IPS-15b (cell line): ENCODE measurements around the gene CLIP1.
"Not testable (repeated sequence)": the region's sequence is repeated elsewhere in the genome, so short reads cannot be mapped to it uniquely, and the experiment has no call there.

Experiments
- H3K27me3 ChIP-seq: one replicate; pipeline ENCODE4 v1.6.1; 2013; ENCODE audit warnings: low read length; ENCODE audit not compliant: control insufficient read depth, insufficient read depth
- H3K36me3 ChIP-seq: one replicate; pipeline ENCODE4 v1.6.1; 2013; ENCODE audit warnings: low read length; ENCODE audit not compliant: control insufficient read depth, insufficient read depth
- H3K4me1 ChIP-seq: one replicate; pipeline ENCODE4 v1.6.1; 2013; ENCODE audit warnings: mild to moderate bottlenecking, low read length; ENCODE audit not compliant: control insufficient read depth, insufficient read depth
- H3K4me3 ChIP-seq: one replicate; pipeline ENCODE4 v1.5.1; 2013; ENCODE audit warnings: low read depth, low read length
- H3K9ac ChIP-seq: one replicate; pipeline ENCODE4 v1.6.1; 2013; ENCODE audit warnings: low read depth, mild to moderate bottlenecking, low read length
- H3K9me3 ChIP-seq: one replicate; pipeline ENCODE4 v1.6.1; 2013; ENCODE audit warnings: mild to moderate bottlenecking, low read length; ENCODE audit not compliant: control insufficient read depth, insufficient read depth

CLIP1 gene

GRCh38 chr12:122454739-122455138 lies 32.3 kb upstream of the CLIP1 start:
- no peaks in the 10 kb centered on the region for H3K9me3 ChIP-seq
- no peak overlapping the region for H3K9ac ChIP-seq
- H3K4me1 ChIP-seq, result no peaks in the 10 kb centered on the region
- no peaks in the 10 kb centered on the region for H3K36me3 ChIP-seq
- H3K27me3 ChIP-seq, result no peaks in the 10 kb centered on the region
- no peak overlapping the region for H3K4me3 ChIP-seq

DNA sequence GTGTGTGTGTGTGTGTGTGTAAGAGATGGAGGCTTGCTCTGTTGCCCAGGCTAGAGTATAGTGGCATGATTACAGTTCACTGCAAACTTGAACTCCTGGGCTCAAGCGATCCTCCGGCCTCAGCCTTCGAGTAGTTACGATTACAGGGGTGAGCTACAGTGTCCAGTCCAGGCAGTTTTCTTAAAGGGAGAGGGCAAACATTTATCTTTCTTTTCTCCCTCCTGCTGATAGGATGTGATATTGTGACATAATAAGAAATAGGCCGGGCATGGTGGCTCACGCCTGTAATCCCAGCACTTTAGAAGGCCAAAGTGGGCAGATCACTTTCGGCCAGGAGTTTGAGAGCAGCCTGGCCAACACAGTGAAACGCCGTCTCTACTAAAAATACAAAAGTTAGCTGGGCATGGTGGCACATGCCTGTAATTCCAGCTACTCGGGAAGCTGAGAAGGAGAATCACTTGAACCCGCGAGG lies 31.8 kb upstream of the CLIP1 start:
- H3K4me3 ChIP-seq, result no peak overlapping the region
- H3K9me3 ChIP-seq, result no peaks in the 10 kb centered on the region
- no peak overlapping the region for H3K9ac ChIP-seq
- no peaks in the 10 kb centered on the region for H3K27me3 ChIP-seq
- H3K4me1 ChIP-seq, result no peaks in the 10 kb centered on the region
- no peaks in the 10 kb centered on the region for H3K36me3 ChIP-seq

DNA sequence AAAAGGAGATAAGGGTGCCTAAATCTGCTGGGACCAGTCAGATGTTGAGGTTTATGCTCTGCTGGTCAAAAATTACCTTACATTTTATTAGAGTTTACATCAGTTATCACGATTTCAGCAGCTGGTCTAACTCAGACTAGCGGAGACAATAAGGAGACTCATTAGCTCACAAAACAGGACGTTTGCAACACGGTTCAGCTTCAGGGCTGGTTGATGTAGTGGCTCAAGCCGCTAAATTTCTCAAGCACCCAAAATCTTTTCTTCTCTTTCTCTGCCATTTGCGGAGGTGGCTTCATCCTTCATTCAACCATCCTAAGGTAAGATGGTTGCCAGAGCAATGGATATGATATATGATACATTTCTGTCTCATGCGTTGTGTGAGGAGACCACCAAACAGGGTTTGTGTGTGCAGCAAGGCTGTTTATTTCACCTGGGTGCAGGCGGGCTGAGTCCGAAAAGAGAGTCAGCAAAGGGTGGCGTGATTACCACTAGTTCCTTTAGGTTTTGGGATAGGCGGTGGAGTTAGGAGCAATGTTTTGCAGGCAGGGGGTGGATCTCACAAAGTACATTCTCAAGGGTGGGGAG lies 30.3 kb upstream of the CLIP1 start:
- no peaks in the 10 kb centered on the region for H3K9me3 ChIP-seq
- H3K4me3 ChIP-seq, result no peak overlapping the region
- H3K27me3 ChIP-seq, result no peaks in the 10 kb centered on the region
- no peaks in the 10 kb centered on the region for H3K4me1 ChIP-seq
- no peaks in the 10 kb centered on the region for H3K36me3 ChIP-seq
- H3K9ac ChIP-seq, result no peak overlapping the region

DNA sequence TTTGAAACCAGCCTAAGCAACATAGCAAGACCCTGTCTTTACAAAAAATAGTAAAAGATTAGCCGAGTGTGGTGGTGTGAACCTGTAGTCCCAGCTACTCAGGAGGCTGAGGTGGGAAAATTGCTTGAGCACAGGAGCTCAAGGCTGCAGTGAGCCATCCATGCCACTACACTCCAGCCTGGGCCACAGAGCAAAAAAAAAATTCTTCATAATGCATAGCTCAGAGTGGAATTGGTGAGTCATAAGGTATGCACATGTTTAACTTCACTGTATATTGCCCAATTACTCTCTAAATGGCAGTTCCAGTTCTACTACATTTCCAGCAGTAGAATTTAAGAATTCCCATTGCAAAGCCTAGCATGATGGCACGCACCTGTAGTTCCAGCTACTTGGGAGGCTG lies 26.8 kb upstream of the CLIP1 start:
- no peaks in the 10 kb centered on the region for H3K4me1 ChIP-seq
- H3K4me3 ChIP-seq, result no peak overlapping the region
- no peaks in the 10 kb centered on the region for H3K9me3 ChIP-seq
- no peak overlapping the region for H3K9ac ChIP-seq
- H3K36me3 ChIP-seq, result no peaks in the 10 kb centered on the region
- H3K27me3 ChIP-seq, result no peaks in the 10 kb centered on the region

DNA sequence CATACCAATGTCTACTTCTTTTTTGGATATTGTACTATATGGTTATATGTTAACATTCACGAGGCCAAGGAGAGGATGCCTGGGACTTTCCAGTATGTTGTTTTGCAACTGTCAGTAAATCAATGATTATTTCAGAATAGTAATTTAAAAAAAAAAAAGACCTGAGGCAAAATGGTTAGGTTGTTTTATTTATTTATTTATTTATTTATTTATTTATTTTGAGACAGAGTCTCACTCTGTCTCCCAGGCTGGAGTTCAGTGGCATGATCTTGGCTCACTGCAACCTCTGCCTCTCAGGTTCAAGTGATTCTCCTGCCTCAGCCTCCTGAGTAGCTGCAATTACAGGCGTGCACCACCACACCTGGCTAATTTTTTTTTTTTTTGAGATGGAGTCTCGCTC lies 25.4 kb upstream of the CLIP1 start:
- H3K9me3 ChIP-seq, H3K4me3 ChIP-seq, H3K27me3 ChIP-seq, H3K9ac ChIP-seq, H3K36me3 ChIP-seq, H3K4me1 ChIP-seq: not testable (repeated sequence)

GRCh38 chr12:122446390-122446789 lies 23.9 kb upstream of the CLIP1 start:
- not testable (repeated sequence) for H3K9me3 ChIP-seq, H3K4me3 ChIP-seq

DNA sequence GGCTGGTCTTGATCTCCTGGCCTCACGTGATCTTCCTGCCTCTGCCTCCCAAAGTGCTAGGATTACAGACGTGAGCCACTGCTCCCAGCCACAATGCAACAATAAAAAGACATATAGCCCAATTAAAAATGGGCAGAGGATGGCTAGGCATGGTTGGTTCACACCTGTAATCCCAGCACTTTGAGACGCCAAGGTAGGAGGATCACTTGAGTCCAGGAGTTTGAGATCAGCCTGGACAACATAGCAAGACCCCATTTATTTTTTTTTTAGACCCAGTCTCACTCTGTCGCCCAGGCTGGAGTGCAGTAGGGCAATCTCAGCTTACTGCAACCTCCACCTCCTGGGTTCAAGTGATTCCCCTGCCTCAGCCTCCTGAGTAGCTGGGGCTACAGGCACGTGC lies 21.6 kb upstream of the CLIP1 start:
- H3K9ac ChIP-seq, H3K36me3 ChIP-seq, H3K4me1 ChIP-seq, H3K27me3 ChIP-seq, H3K9me3 ChIP-seq, H3K4me3 ChIP-seq: not testable (repeated sequence)

More at GRCh38 chr12:122446390-122446789, 23.9 kb upstream of the CLIP1 start:
- H3K4me1 ChIP-seq, H3K9ac ChIP-seq, H3K27me3 ChIP-seq, H3K36me3 ChIP-seq: not testable (repeated sequence)

DNA sequence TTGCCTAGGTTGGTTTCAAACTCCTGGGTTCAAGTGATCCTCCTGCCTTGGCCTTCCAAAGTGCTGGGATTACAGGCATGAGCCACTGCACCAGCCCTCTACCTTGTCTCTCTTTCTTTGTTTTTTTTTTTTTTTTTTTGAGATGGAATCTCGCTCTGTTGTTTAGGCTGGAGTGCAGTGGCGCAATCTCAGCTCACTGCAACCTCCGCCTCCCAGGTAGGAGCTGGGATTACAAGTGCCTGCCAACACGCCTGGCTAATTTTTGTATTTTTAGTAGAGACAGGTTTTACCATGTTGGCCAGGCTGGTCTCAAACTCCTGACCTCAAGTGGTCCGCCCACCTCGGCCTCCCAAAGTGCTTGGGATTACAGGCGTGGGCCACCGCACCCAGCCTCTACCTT lies 16.4 kb upstream of the CLIP1 start:
- H3K27me3 ChIP-seq, H3K4me1 ChIP-seq, H3K9ac ChIP-seq, H3K9me3 ChIP-seq, H3K36me3 ChIP-seq, H3K4me3 ChIP-seq: not testable (repeated sequence)

- Histone ChIP-seq H3K4me3 (no peak overlapping the region), H3K36me3 (no peaks in the 10 kb centered on the region), H3K4me1 (no peaks in the 10 kb centered on the region), H3K9ac (no peak overlapping the region), H3K27me3 (no peaks in the 10 kb centered on the region), H3K9me3 (no peaks in the 10 kb centered on the region)
Observed at GRCh38 chr12:122437656-122438121, 15.2 kb upstream of the CLIP1 start.

- H3K9ac ChIP-seq, result no peak overlapping the region
- no peaks in the 10 kb centered on the region for H3K27me3 ChIP-seq
- H3K9me3 ChIP-seq, result no peaks in the 10 kb centered on the region
- no peaks in the 10 kb centered on the region for H3K4me1 ChIP-seq
- H3K4me3 ChIP-seq, result no peak overlapping the region
- H3K36me3 ChIP-seq, result no peaks in the 10 kb centered on the region
Observed at GRCh38 chr12:122435186-122435585, 12.7 kb upstream of the CLIP1 start.

- H3K36me3 ChIP-seq, H3K9ac ChIP-seq, H3K27me3 ChIP-seq, H3K4me1 ChIP-seq, H3K9me3 ChIP-seq, H3K4me3 ChIP-seq: not testable (repeated sequence)
Observed at GRCh38 chr12:122429043-122429442, 6.6 kb upstream of the CLIP1 start.

DNA sequence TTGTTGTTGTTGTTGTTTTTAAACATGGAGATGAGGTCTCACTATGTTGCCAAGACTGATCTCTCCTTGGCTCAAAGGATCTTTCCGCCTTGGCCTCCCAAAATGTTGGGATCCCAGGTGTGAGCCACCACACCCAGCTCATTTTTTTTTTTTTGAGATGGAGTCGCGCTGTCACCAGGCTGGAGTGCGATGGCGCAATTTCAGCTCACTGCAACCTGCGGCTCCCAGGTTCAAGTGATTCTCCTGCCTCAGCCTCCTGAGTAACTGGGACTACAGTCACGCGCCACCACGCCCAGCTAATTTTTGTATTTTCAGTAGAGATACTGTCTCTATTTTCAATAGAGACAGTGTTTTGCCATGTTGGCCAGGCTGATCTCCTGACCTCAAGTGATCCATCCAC lies 4.9 kb upstream of the CLIP1 start:
- Histone ChIP-seq H3K4me1 (no peaks in the 10 kb centered on the region), H3K27me3 (no peaks in the 10 kb centered on the region), H3K36me3 (no peaks in the 10 kb centered on the region), H3K9me3 (no peaks in the 10 kb centered on the region), H3K4me3 (no peak overlapping the region), H3K9ac (no peak overlapping the region)
